ENCODE results near the gene SEMA5A.

DNA sequence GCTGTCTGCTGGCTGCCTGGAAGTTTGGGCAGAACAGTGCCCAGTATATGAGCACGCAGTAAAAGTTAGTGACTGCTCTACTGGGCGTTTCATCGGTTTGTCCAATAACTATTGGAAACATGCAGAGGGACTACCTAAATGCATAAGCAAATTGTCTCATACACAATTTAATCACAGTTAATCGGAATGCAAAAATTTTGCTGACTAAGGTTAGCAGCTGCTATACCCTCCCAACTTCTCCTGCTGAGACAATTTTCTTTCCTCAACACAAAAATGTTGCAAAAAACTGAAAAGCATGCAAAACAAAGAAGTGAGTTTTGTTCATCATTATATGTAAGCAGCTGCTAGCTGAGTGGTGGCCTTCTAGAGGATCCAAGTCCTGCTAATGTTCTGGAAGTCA is 327.5 kb downstream of the SEMA5A start:
- TF ChIP-seq TAF1 (IDR thresholded peaks at IDR 0.05; ENCODE audit: borderline replicate concordance, insufficient read depth, low read length) (no peak), SIN3A (IDR thresholded peaks at IDR 0.05; ENCODE audit: borderline replicate concordance, insufficient read depth, low read length) (no peak), POLR2AphosphoS5 (IDR thresholded peaks at IDR 0.05; ENCODE audit: low read depth, low read length) (no peak), FOXP2 (optimal IDR thresholded peaks at IDR 0.05; ENCODE audit: borderline replicate concordance, extremely low read depth, extremely low read length, insufficient read depth) (no peak)
- TF ChIP-seq, protein P1, sequence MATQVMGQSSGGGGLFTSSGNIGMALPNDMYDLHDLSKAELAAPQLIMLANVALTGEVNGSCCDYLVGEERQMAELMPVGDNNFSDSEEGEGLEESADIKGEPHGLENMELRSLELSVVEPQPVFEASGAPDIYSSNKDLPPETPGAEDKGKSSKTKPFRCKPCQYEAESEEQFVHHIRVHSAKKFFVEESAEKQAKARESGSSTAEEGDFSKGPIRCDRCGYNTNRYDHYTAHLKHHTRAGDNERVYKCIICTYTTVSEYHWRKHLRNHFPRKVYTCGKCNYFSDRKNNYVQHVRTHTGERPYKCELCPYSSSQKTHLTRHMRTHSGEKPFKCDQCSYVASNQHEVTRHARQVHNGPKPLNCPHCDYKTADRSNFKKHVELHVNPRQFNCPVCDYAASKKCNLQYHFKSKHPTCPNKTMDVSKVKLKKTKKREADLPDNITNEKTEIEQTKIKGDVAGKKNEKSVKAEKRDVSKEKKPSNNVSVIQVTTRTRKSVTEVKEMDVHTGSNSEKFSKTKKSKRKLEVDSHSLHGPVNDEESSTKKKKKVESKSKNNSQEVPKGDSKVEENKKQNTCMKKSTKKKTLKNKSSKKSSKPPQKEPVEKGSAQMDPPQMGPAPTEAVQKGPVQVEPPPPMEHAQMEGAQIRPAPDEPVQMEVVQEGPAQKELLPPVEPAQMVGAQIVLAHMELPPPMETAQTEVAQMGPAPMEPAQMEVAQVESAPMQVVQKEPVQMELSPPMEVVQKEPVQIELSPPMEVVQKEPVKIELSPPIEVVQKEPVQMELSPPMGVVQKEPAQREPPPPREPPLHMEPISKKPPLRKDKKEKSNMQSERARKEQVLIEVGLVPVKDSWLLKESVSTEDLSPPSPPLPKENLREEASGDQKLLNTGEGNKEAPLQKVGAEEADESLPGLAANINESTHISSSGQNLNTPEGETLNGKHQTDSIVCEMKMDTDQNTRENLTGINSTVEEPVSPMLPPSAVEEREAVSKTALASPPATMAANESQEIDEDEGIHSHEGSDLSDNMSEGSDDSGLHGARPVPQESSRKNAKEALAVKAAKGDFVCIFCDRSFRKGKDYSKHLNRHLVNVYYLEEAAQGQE (IDR thresholded peaks at IDR 0.05; ENCODE audit: insufficient read depth in 1 of 2, low read depth in 2 of 2, low read length in 2 of 2) = no peak
